Uterus (tissue), 4 donors: ENCODE measurements around the gene REEP3. TPM values are rescaled to one million over a fixed set of nuclear protein-coding genes. Genes with fewer than 3 reads are reported as not detected.
"Not testable (repeated sequence)": the region's sequence is repeated elsewhere in the genome, so short reads cannot be mapped to it uniquely, and the experiment has no call there.

Experiments used
- DNase-seq, 2 donors: peaks; one replicate each; pipeline ENCODE4 v3.0.0-alpha.2; 2019 to 2020
- H3K27ac ChIP-seq, 2 donors: fragments of 200-600 bp; sonication (generic); 1 replicate in 1 of 2; 2 replicates in 1 of 2; pipeline ENCODE4 v1.5.1; 2016 to 2018
- H3K27me3 ChIP-seq, 2 donors: fragments of 200-600 bp; sonication (generic); one replicate each; pipeline ENCODE4 v1.5.1; 2018 to 2019; ENCODE audit warnings: control low read depth in 1 of 2
- H3K36me3 ChIP-seq, 2 donors: fragments of 200-600 bp; sonication (generic); one replicate each; pipeline ENCODE4 v1.5.1; 2019; ENCODE audit warnings: control low read depth in 1 of 2
- H3K4me1 ChIP-seq, 2 donors: fragments of 200-600 bp; sonication (generic); one replicate each; pipeline ENCODE4 v1.5.1; 2018 to 2019; ENCODE audit warnings: control low read depth in 1 of 2
- H3K4me3 ChIP-seq, 2 donors: fragments of 200-600 bp; sonication (generic); 1 replicate in 1 of 2; 2 replicates in 1 of 2; pipeline ENCODE4 v1.5.1; 2018 to 2019; ENCODE audit warnings: mild to moderate bottlenecking in 1 of 2
- H3K9me3 ChIP-seq, 2 donors: fragments of 200-600 bp; sonication (generic); one replicate each; pipeline ENCODE4 v1.5.1; 2019; ENCODE audit warnings: control low read depth in 1 of 2
- POLR2A ChIP-seq, 2 donors: fragments of 450-650 bp; IDR thresholded peaks; one replicate each; pipeline ENCODE4 v1.6.1; 2016; ENCODE audit warnings: antibody characterized with exemption in 2 of 2, mild to moderate bottlenecking in 1 of 2, moderate library complexity in 1 of 2
- intact Hi-C: fragments of 100-400 bp; cut with DNase I; formaldehyde crosslinking; loops from one replicate; pipeline ENCODE4 v1.15.1; 2023; ENCODE audit warnings: low total_unique reads
- total RNA-seq, 4 donors: library from RNA; depleted of rRNA in 3 of 4; stranded (reverse); fragments of >200 nt in 3 of 4; gene quantifications; one replicate each; pipeline versions ENCODE4 v1.1.0 to v1.2.4, GENCODE V29; 2014 to 2023
- TF ChIP-seq, protein P1 (sequence below), 4 experiments: fragments of 200-600 bp in 2 of 4; fragments of 450-650 bp in 2 of 4; sonication (generic) in 2 of 4; IDR thresholded peaks; one replicate each; pipeline ENCODE4 v1.5.1; 2016 to 2019; ENCODE audit warnings: antibody characterized with exemption in 4 of 4, mild to moderate bottlenecking in 2 of 4, moderate library complexity in 1 of 4
- donor health status: DM: yes; HTN: yes; CAD: no.

The REEP3 gene
- total RNA-seq, 4 donors from 2014 or later = 43.0 to 66.5 (median 58.2) TPM

DNA sequence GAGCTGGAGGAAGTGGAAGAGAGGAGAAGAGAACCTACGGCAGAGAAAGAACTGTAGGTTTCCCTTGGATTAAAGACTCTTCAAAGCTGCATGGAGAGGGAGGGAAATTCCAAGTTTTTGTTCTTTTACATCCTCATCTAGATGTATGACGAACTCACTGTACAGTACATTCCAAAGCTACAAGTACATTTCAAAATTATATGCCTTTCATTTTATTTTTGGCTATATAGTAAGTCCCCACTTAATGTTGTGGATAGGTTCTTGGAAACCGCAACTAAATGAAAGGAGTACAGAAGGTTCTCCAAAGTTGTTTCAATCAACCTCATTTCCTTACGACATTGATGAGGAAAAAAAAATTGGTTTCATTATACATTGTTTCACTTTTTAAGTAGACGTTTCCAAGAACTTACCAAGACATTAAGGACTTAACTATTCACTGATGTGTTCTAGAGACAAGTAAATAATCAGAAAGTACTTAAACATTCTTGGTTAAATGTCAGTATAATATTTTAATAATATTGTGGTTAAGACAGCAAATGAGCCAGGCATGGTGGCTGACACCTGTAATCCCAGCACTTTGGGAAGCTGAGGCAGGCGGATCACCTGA, 39.3 kb upstream of the REEP3 start:
- no peak overlapping the region for H3K4me3 ChIP-seq
- TF ChIP-seq, protein P1, sequence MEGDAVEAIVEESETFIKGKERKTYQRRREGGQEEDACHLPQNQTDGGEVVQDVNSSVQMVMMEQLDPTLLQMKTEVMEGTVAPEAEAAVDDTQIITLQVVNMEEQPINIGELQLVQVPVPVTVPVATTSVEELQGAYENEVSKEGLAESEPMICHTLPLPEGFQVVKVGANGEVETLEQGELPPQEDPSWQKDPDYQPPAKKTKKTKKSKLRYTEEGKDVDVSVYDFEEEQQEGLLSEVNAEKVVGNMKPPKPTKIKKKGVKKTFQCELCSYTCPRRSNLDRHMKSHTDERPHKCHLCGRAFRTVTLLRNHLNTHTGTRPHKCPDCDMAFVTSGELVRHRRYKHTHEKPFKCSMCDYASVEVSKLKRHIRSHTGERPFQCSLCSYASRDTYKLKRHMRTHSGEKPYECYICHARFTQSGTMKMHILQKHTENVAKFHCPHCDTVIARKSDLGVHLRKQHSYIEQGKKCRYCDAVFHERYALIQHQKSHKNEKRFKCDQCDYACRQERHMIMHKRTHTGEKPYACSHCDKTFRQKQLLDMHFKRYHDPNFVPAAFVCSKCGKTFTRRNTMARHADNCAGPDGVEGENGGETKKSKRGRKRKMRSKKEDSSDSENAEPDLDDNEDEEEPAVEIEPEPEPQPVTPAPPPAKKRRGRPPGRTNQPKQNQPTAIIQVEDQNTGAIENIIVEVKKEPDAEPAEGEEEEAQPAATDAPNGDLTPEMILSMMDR (IDR thresholded peaks at IDR 0.05) = no peak
- no peak for TF ChIP-seq POLR2A (IDR thresholded peaks at IDR 0.05)
- no peaks in the 10 kb centered on the region for H3K27me3 ChIP-seq
- no peaks in the 10 kb centered on the region for H3K4me1 ChIP-seq
- intact Hi-C loops = no loop called here
- no peaks in the 10 kb centered on the region for H3K9me3 ChIP-seq
- H3K27ac ChIP-seq = no peak overlapping the region
- no peak for DNase-seq
- no peaks in the 10 kb centered on the region for H3K36me3 ChIP-seq

DNA sequence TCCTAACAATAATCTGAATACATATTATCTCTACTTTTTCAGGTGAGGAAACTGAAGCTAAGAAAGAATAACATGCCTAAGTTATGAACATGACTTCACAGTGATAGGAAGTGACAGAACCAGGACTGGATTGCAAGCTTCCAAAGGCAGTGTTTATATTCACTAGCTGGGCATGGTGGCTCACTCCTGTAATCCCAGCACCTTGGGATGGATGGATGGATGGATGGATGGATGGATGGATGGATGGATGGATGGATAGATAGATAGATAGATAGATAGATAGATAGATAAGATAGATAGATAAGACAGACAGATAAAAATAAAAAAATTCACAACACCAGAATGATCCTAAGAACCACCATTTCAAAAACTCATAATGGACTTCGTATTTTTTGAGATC, 37.2 kb upstream of the REEP3 start:
- Histone ChIP-seq H3K4me3 (no peak overlapping the region), H3K9me3 (no peaks in the 10 kb centered on the region), H3K27ac (no peak overlapping the region), H3K36me3 (no peaks in the 10 kb centered on the region), H3K4me1 (no peaks in the 10 kb centered on the region), H3K27me3 (no peaks in the 10 kb centered on the region)
- no peak for TF ChIP-seq POLR2A (IDR thresholded peaks at IDR 0.05)
- TF ChIP-seq, protein P1 (IDR thresholded peaks at IDR 0.05) = no peak
- intact Hi-C loops = no loop called here
- DNase-seq = no peak

DNA sequence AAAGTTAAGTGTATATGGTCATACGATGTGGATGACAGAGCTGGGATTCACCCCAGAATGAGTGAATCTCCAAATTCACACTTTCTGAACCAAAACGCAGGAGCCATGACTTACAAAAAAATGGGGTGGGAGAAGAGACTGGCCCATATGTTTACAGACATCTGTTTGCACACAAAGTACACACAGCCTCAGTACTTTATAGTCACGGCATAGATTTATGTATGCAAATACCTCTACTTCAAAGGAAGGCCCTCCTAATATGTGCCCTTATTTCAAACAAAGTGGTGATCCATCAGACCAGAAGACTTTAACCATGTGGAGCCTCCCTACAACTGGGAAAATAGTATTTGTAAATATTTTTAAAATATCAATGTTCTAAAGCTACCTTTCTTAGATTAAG, 33.2 kb upstream of the REEP3 start:
- intact Hi-C loops = no loop called here
- Histone ChIP-seq H3K4me1 (no peaks in the 10 kb centered on the region), H3K27ac (no peak overlapping the region), H3K36me3 (no peaks in the 10 kb centered on the region), H3K4me3 (no peak overlapping the region), H3K27me3 (no peaks in the 10 kb centered on the region), H3K9me3 (no peaks in the 10 kb centered on the region)
- DNase-seq = no peak
- TF ChIP-seq, protein P1 (IDR thresholded peaks at IDR 0.05) = no peak
- TF ChIP-seq POLR2A (IDR thresholded peaks at IDR 0.05) = no peak

- H3K27me3 ChIP-seq = no peaks in the 10 kb centered on the region
- intact Hi-C loops = no loop called here
- no peak for DNase-seq
- H3K4me3 ChIP-seq = no peak overlapping the region
- no peaks in the 10 kb centered on the region for H3K9me3 ChIP-seq
- H3K27ac ChIP-seq = no peak overlapping the region
- H3K4me1 ChIP-seq = no peaks in the 10 kb centered on the region
- TF ChIP-seq, protein P1 (IDR thresholded peaks at IDR 0.05) = no peak
- no peak for TF ChIP-seq POLR2A (IDR thresholded peaks at IDR 0.05)
- no peaks in the 10 kb centered on the region for H3K36me3 ChIP-seq
These were observed 31.4 kb upstream of the REEP3 start for GRCh38 chr10:63489838-63490237.

DNA sequence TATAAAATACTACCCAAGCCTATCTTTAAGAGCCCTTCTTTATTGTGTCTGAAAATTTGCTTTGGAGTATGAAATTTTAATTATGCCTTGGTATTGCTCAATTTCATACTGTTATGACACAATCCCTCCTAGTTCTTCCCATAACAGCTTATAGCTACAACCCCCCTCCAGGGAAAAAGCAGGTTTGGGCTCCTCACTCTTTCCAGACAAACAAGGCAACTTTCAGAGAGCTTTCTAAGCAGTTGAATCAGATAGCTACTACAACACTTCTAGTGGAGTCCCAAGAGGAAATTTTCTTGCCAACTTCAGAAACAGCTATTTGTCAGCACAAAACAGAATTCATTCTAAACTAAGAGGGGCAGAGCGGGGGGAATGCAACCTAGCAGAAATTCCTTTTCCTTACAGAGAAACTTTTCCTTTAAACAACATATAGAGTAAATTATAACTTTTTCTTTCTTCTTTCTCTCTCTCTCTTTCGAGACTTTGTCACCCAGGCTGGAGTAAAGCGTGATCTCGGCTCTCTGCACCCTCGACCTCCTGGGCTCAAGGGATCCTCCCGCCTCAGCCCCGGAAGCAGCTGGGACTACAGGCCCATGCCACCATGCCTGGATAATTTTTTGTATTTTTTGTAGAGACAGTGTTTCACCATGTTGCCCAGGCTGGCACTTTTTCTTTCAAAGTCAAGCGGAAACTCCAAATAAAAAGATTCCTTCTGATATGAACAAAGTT, 29.4 kb upstream of the REEP3 start:
- no peaks in the 10 kb centered on the region for H3K36me3 ChIP-seq
- peak overlapping the region in 1 of 2 donors; percentile 7 for H3K4me3 ChIP-seq
- H3K9me3 ChIP-seq = no peaks in the 10 kb centered on the region
- H3K27me3 ChIP-seq = no peaks in the 10 kb centered on the region
- peak overlapping the region; percentile 67 to 77 for H3K27ac ChIP-seq
- intact Hi-C loops = no loop called here
- no peak for TF ChIP-seq POLR2A (IDR thresholded peaks at IDR 0.05)
- TF ChIP-seq, protein P1 (IDR thresholded peaks at IDR 0.05) = no peak
- peak; percentile 32 to 76 for DNase-seq
- no peaks in the 10 kb centered on the region for H3K4me1 ChIP-seq

GRCh38 chr10:63492317-63492690, 28.9 kb upstream of the REEP3 start:
- H3K36me3 ChIP-seq, H3K9me3 ChIP-seq, intact Hi-C loops, H3K27me3 ChIP-seq, H3K4me1 ChIP-seq: not testable (repeated sequence)
- Histone ChIP-seq H3K27ac (peak overlapping the region; percentile 67 to 77), H3K4me3 (peak overlapping the region in 1 of 2 donors; percentile 7)
- DNase-seq = peak in 1 of 2 donors; percentile 29
